Calu3 (cell line): ENCODE results near the gene ACCS. TPM values are rescaled to one million over a fixed set of nuclear protein-coding genes. Genes with fewer than 3 reads are reported as not detected.

Source experiments
- Bru-seq: library from RNA; stranded (reverse); fragments of 400-500 nt; gene quantifications from one replicate; lab custom pipeline; 2021; lab: Mats Ljungman, UMichigan
- BruChase-seq, 2 experiments: library from RNA; stranded (reverse); fragments of 400-500 nt; gene quantifications; one replicate each; lab custom pipeline; 2021; lab: Mats Ljungman, UMichigan
- BruUV-seq: library from RNA; stranded (reverse); fragments of 400-500 nt; replicated peaks from 2 replicates; lab custom pipeline; 2021; lab: Mats Ljungman, UMichigan
- CTCF ChIA-PET: fragments of 300-600 bp; sonication (Branson Sonifier 250); formaldehyde crosslinking; loops from one replicate; lab custom pipeline; 2022; ENCODE audit warnings: antibody characterized with exemption; lab: Charles Lee
- DNase-seq: peaks from one replicate; pipeline ENCODE4 v3.0.0; 2022
- H3K27ac Mint-ChIP-seq: one replicate; pipeline ENCODE4 v1.8.0; 2022; ENCODE audit warnings: mixed read lengths; ENCODE audit not compliant: unreplicated experiment
- H3K27me3 Mint-ChIP-seq: one replicate; pipeline ENCODE4 v1.8.0; 2022; ENCODE audit warnings: mixed read lengths; ENCODE audit not compliant: unreplicated experiment
- H3K36me3 Mint-ChIP-seq: one replicate; pipeline ENCODE4 v1.8.0; 2022; ENCODE audit warnings: mild to moderate bottlenecking, moderate library complexity, mixed read lengths; ENCODE audit not compliant: insufficient read depth, unreplicated experiment
- H3K4me1 Mint-ChIP-seq: one replicate; pipeline ENCODE4 v1.8.0; 2022; ENCODE audit warnings: mild to moderate bottlenecking, low read depth, mixed read lengths; ENCODE audit not compliant: unreplicated experiment
- H3K4me3 Mint-ChIP-seq: one replicate; pipeline ENCODE4 v1.8.0; 2022; ENCODE audit warnings: mild to moderate bottlenecking, low read depth, moderate library complexity, mixed read lengths; ENCODE audit not compliant: unreplicated experiment
- H3K9me3 Mint-ChIP-seq: one replicate; pipeline ENCODE4 v1.8.0; 2022; ENCODE audit warnings: low read depth, mixed read lengths; ENCODE audit not compliant: unreplicated experiment
- CTCF ChIP-seq: fragments of 200-600 bp; IDR thresholded peaks from one replicate; pipeline ENCODE4 v1.8.0; 2022; ENCODE audit warnings: antibody characterized with exemption; ENCODE audit not compliant: unreplicated experiment
- intact Hi-C: fragments of 100-400 bp; cut with micrococcal nuclease; formaldehyde crosslinking; loops from one replicate; pipeline ENCODE4 v1.10.0; 2022; ENCODE audit not compliant: unreplicated experiment
- long read RNA-seq: library from polyadenylated mRNA; stranded (forward); transcript quantifications from one replicate; pipeline ENCODE4 v2.0.0, GENCODE V29; 2022
- total RNA-seq: library from RNA; stranded (reverse); gene quantifications from 2 replicates; pipeline ENCODE4 v1.2.3, GENCODE V29; 2022

Gene ACCS
- total RNA-seq (17.9 and 19.6 TPM in 2 replicates), Bru-seq, nascent RNA (percentile 59 among the genes with signal in this experiment), BruChase-seq, experiment 1, labeled RNA remaining after a 6-hour chase (percentile 58 among the genes with signal in this experiment), BruChase-seq, experiment 2, labeled RNA remaining after a 2-hour chase (percentile 59 among the genes with signal in this experiment)
- long read RNA-seq, partial matches to known transcripts: 3 of 10 reads
- long read RNA-seq, other reads (novel, unspliced or antisense): 5 of 10 reads

- no peaks in the 10 kb centered on the region for H3K27me3 Mint-ChIP-seq
- DNase-seq: peak; percentile 93
- H3K4me3 Mint-ChIP-seq: peak within 1 kb of the TSS; percentile 96
- no peaks in the 10 kb centered on the region for H3K4me1 Mint-ChIP-seq
- peak within 1 kb of the TSS; percentile 98 for H3K27ac Mint-ChIP-seq
- H3K9me3 Mint-ChIP-seq: no peaks in the 10 kb centered on the region
- no TSS peak for BruUV-seq
- H3K36me3 Mint-ChIP-seq: peaks cover 12% of the 10 kb centered on the region
- intact Hi-C loops: no loop called here
- TF ChIP-seq CTCF: peak; percentile 88
- CTCF ChIA-PET: no interaction called here
Observed at GRCh38 chr11:44065841-44066731, at the start of gene ACCS. TSS of gene ACCS (plus strand) at chr11:44066270. CDS start at chr11:44067628, 1,358 bp downstream.

- Mint-ChIP-seq H3K4me1 (no peaks in the 10 kb centered on the region), H3K27ac (no peak overlapping the region), H3K4me3 (no peak overlapping the region), H3K36me3 (no peaks in the 10 kb centered on the region), H3K27me3 (peaks cover 60% of the 10 kb centered on the region), H3K9me3 (no peaks in the 10 kb centered on the region)
- BruUV-seq: no TSS peak
- intact Hi-C loops: no loop called here
- TF ChIP-seq CTCF: no peak
- DNase-seq: no peak
- CTCF ChIA-PET: no interaction called here
Observed at GRCh38 chr11:44016546-44017442, 49.3 kb upstream of the ACCS start.

GRCh38 chr11:44017443-44018126 lies 48.5 kb upstream of the ACCS start:
- no peak for TF ChIP-seq CTCF
- Mint-ChIP-seq H3K4me3 (no peak overlapping the region), H3K9me3 (peaks cover 2% of the 10 kb centered on the region), H3K27me3 (peaks cover 56% of the 10 kb centered on the region), H3K4me1 (no peaks in the 10 kb centered on the region), H3K36me3 (no peaks in the 10 kb centered on the region), H3K27ac (no peak overlapping the region)
- DNase-seq: no peak
- no TSS peak for BruUV-seq
- intact Hi-C loops: no loop called here
- CTCF ChIA-PET: no interaction called here
